KMS-11 (cell line): ENCODE measurements around the gene ZNF618.

Experiments used
- H2AFZ ChIP-seq: fragments of 200-600 bp; sonication (generic); 2 replicates; pipeline ENCODE4 v1.6.1; 2016; ENCODE audit warnings: antibody characterized with exemption, mixed run types, low read depth
- H3K27ac ChIP-seq: fragments of 200-600 bp; sonication (generic); 2 replicates; pipeline ENCODE4 v1.6.1; 2016; ENCODE audit warnings: mild to moderate bottlenecking, mixed run types
- H3K27me3 ChIP-seq: fragments of 200-600 bp; sonication (generic); 2 replicates; pipeline ENCODE4 v1.6.1; 2017; ENCODE audit warnings: mild to moderate bottlenecking, low read depth, mixed run types, moderate library complexity; ENCODE audit not compliant: insufficient read depth
- H3K36me3 ChIP-seq: fragments of 200-600 bp; sonication (generic); 2 replicates; pipeline ENCODE4 v1.6.1; 2017; ENCODE audit warnings: mild to moderate bottlenecking, mixed run types; ENCODE audit not compliant: insufficient read depth
- H3K4me1 ChIP-seq: fragments of 200-600 bp; sonication (generic); 2 replicates; pipeline ENCODE4 v1.6.1; 2016; ENCODE audit warnings: mild to moderate bottlenecking, low read depth, mixed run types; ENCODE audit not compliant: poor library complexity, severe bottlenecking
- H3K4me2 ChIP-seq: fragments of 200-600 bp; sonication (generic); 2 replicates; pipeline ENCODE4 v1.7.0; 2016; ENCODE audit warnings: mild to moderate bottlenecking, mixed run types
- H3K4me3 ChIP-seq: fragments of 200-600 bp; sonication (generic); IDR thresholded peaks from 2 replicates; pipeline ENCODE4 v1.6.1; 2017; ENCODE audit warnings: low read depth, low read length, mixed read lengths; ENCODE audit not compliant: insufficient read depth
- H3K79me2 ChIP-seq: fragments of 200-600 bp; sonication (generic); 2 replicates; pipeline ENCODE4 v1.6.1; 2016; ENCODE audit warnings: low read depth, mixed run types; ENCODE audit not compliant: insufficient read depth
- H3K9ac ChIP-seq: fragments of 200-600 bp; sonication (generic); 2 replicates; pipeline ENCODE4 v1.6.1; 2016; ENCODE audit warnings: mild to moderate bottlenecking, mixed run types
- H4K20me1 ChIP-seq: fragments of 200-600 bp; sonication (generic); 2 replicates; pipeline ENCODE4 v1.6.1; 2016; ENCODE audit warnings: mild to moderate bottlenecking, mixed run types; ENCODE audit not compliant: insufficient read depth
- CTCF ChIP-seq: fragments of 200-600 bp; sonication (generic); conservative IDR thresholded peaks from 2 replicates; pipeline ENCODE4 v1.6.1; 2017; ENCODE audit warnings: low read depth, mild to moderate bottlenecking, antibody characterized with exemption, low read length, moderate library complexity, mixed read lengths

The ZNF618 gene

GRCh38 chr9:114015607-114016006 lies 139.5 kb downstream of the ZNF618 start:
- no peak for TF ChIP-seq CTCF

GRCh38 chr9:114016101-114016500 lies 140.0 kb downstream of the ZNF618 start:
- Histone ChIP-seq H3K36me3 (no peaks in the 10 kb centered on the region), H2AFZ (no peak overlapping the region), H3K79me2 (no peaks in the 10 kb centered on the region), H3K27me3 (no peaks in the 10 kb centered on the region), H3K4me2 (no peak overlapping the region), H3K4me3 (no peak overlapping the region), H3K4me1 (no peaks in the 10 kb centered on the region), H3K27ac (no peak overlapping the region), H4K20me1 (no peaks in the 10 kb centered on the region), H3K9ac (no peak overlapping the region)
- no peak for TF ChIP-seq CTCF

More at GRCh38 chr9:114015607-114016006, 139.5 kb downstream of the ZNF618 start:
- H3K36me3 ChIP-seq = no peaks in the 10 kb centered on the region
- H3K27ac ChIP-seq = no peak overlapping the region
- no peak overlapping the region for H3K9ac ChIP-seq
- no peaks in the 10 kb centered on the region for H3K4me1 ChIP-seq
- no peak overlapping the region for H3K4me3 ChIP-seq
- H4K20me1 ChIP-seq = no peaks in the 10 kb centered on the region
- H3K4me2 ChIP-seq = no peak overlapping the region
- no peaks in the 10 kb centered on the region for H3K27me3 ChIP-seq
- H3K79me2 ChIP-seq = no peaks in the 10 kb centered on the region
- no peak overlapping the region for H2AFZ ChIP-seq

- Histone ChIP-seq H3K4me2 (no peak overlapping the region), H3K9ac (no peak overlapping the region), H3K27ac (no peak overlapping the region), H3K36me3 (no peaks in the 10 kb centered on the region), H4K20me1 (no peaks in the 10 kb centered on the region), H3K79me2 (no peaks in the 10 kb centered on the region), H2AFZ (no peak overlapping the region), H3K4me1 (no peaks in the 10 kb centered on the region), H3K4me3 (no peak overlapping the region), H3K27me3 (no peaks in the 10 kb centered on the region)
- no peak for TF ChIP-seq CTCF
Measured at GRCh38 chr9:114016629-114017423, 140.7 kb downstream of the ZNF618 start.

- no peak for TF ChIP-seq CTCF
- H4K20me1 ChIP-seq = no peaks in the 10 kb centered on the region
- H3K36me3 ChIP-seq = no peaks in the 10 kb centered on the region
- no peak overlapping the region for H3K27ac ChIP-seq
- H2AFZ ChIP-seq = no peak overlapping the region
- no peaks in the 10 kb centered on the region for H3K79me2 ChIP-seq
- no peak overlapping the region for H3K9ac ChIP-seq
- no peak overlapping the region for H3K4me3 ChIP-seq
- no peak overlapping the region for H3K4me2 ChIP-seq
- H3K27me3 ChIP-seq = no peaks in the 10 kb centered on the region
- no peaks in the 10 kb centered on the region for H3K4me1 ChIP-seq
Measured at GRCh38 chr9:114017741-114018715, 141.9 kb downstream of the ZNF618 start.
